GM12878 (cell line): ENCODE results near the gene NCS1. TPM values are rescaled to one million over a fixed set of nuclear protein-coding genes. Genes with fewer than 3 reads are reported as not detected.

Experiments
- ATAC-seq: fragments of 200-7000 bp; cut with Tn5 transposase; 3 replicates; pipeline ENCODE4 v1.9.1; 2020; ENCODE audit warnings: mild to moderate bottlenecking, moderate library complexity
- BruUV-seq: library from RNA; stranded (reverse); fragments of 400-500 nt; replicated peaks from 2 replicates; lab custom pipeline; 2021; lab: Mats Ljungman, UMichigan
- CTCF ChIA-PET: fragments of 300-600 bp; sonication (Branson Sonifier 250); formaldehyde crosslinking; extraction: SDS; loops from one replicate; lab custom pipeline; 2021; ENCODE audit warnings: inconsistent platforms; lab: Yijun Ruan, JAX
- POLR2A ChIA-PET: fragments of 350-600 bp; formaldehyde crosslinking; extraction: SDS; loops from one replicate; lab custom pipeline; 2021; ENCODE audit warnings: inconsistent platforms; lab: Charles Lee
- RAD21 ChIA-PET: fragments of 300-600 bp; sonication (Branson Sonifier 250); formaldehyde crosslinking; loops from one replicate; lab custom pipeline; 2023; ENCODE audit warnings: antibody characterized with exemption; ENCODE audit not compliant: unreplicated experiment; lab: Charles Lee
- SMC1A ChIA-PET: fragments of 300-600 bp; sonication (Branson Sonifier 250); formaldehyde crosslinking; loops from one replicate; lab custom pipeline; 2023; ENCODE audit not compliant: unreplicated experiment, uncharacterized antibody; lab: Charles Lee
- DNase-seq: peaks from one replicate; pipeline ENCODE4 v3.0.0-alpha.2; 2011; ENCODE audit warnings: low read depth, low spot score
- FAIRE-seq: peaks from 3 replicates; lab custom pipeline; 2011; peaks lifted over from hg19 to GRCh38; lab: Jason Lieb, UNC
- H2AFZ ChIP-seq: 2 replicates; pipeline ENCODE4 v1.6.0; 2011; ENCODE audit warnings: low read depth, low read length, control low read depth; ENCODE audit not compliant: control insufficient read depth
- H3K27ac ChIP-seq: 2 replicates; pipeline ENCODE4 v1.5.1; 2011; ENCODE audit warnings: control low read depth; ENCODE audit not compliant: control insufficient read depth, insufficient read depth
- H3K27me3 ChIP-seq, 2 experiments: replicated peaks in 1 of 2; 2 replicates each; pipeline versions ENCODE4 v1.6.0 to v1.6.1; 2011; ENCODE audit warnings: low read length in 1 of 2; ENCODE audit not compliant: control insufficient read depth in 2 of 2, insufficient read depth in 2 of 2
- H3K36me3 ChIP-seq, 2 experiments: 2 replicates each; pipeline ENCODE4 v1.5.1; 2011; ENCODE audit warnings: low read length in 1 of 2; ENCODE audit not compliant: control insufficient read depth in 2 of 2, insufficient read depth in 2 of 2
- H3K4me1 ChIP-seq: 2 replicates; pipeline ENCODE4 v1.6.1; 2011; ENCODE audit warnings: mild to moderate bottlenecking, low read length, moderate library complexity, mixed read lengths; ENCODE audit not compliant: control insufficient read depth, insufficient read depth
- H3K4me2 ChIP-seq: 2 replicates; pipeline ENCODE4 v1.6.0; 2011; ENCODE audit warnings: control low read depth; ENCODE audit not compliant: control insufficient read depth, insufficient read depth
- H3K4me3 ChIP-seq: fragments of 200-600 bp; sonication (generic); 2 replicates; pipeline ENCODE4 v1.5.1; 2016
- H3K79me2 ChIP-seq: 2 replicates; pipeline ENCODE4 v1.6.0; 2011; ENCODE audit warnings: low read length; ENCODE audit not compliant: control insufficient read depth, insufficient read depth
- H3K9ac ChIP-seq: 2 replicates; pipeline ENCODE4 v1.8.0; 2011; ENCODE audit warnings: low read length, control low read depth, mixed read lengths; ENCODE audit not compliant: control insufficient read depth, insufficient read depth
- H3K9me3 ChIP-seq: replicated peaks from 3 replicates; pipeline ENCODE4 v1.5.1; 2011; ENCODE audit warnings: mild to moderate bottlenecking, low read length; ENCODE audit not compliant: control insufficient read depth, insufficient read depth
- H4K20me1 ChIP-seq: 2 replicates; pipeline ENCODE4 v1.6.0; 2011; ENCODE audit not compliant: control insufficient read depth, insufficient read depth
- BRCA1 ChIP-seq: IDR thresholded peaks from 2 replicates; pipeline ENCODE4 v1.6.1; 2011; ENCODE audit warnings: low read depth, low read length, improper control_type of control experiment
- LARP7 ChIP-seq: fragments of 450-650 bp; IDR thresholded peaks from 2 replicates; pipeline ENCODE4 v1.6.1; 2017; ENCODE audit warnings: mild to moderate bottlenecking
- MEF2B ChIP-seq: fragments of 450-650 bp; IDR thresholded peaks from 2 replicates; pipeline ENCODE4 v1.6.1; 2018; ENCODE audit warnings: mild to moderate bottlenecking, moderate library complexity; ENCODE audit not compliant: partially characterized antibody, poor library complexity, severe bottlenecking
- MTA2 ChIP-seq: fragments of 450-650 bp; IDR thresholded peaks from 2 replicates; pipeline ENCODE4 v1.6.1; 2016; ENCODE audit warnings: low read depth, mild to moderate bottlenecking, moderate library complexity
- PBX3 ChIP-seq: IDR thresholded peaks from 2 replicates; pipeline ENCODE4 v1.6.1; 2011; ENCODE audit warnings: mild to moderate bottlenecking, low read depth, low read length, moderate library complexity; ENCODE audit not compliant: insufficient replicate concordance
- RCOR1 ChIP-seq: conservative IDR thresholded peaks from 2 replicates; pipeline ENCODE4 v1.6.1; 2012; ENCODE audit warnings: low read depth, low read length, improper control_type of control experiment
- RUNX3 ChIP-seq: IDR thresholded peaks from 2 replicates; pipeline ENCODE4 v1.6.1; 2012; ENCODE audit warnings: low read length, inconsistent platforms
- SPI1 ChIP-seq: IDR thresholded peaks from 2 replicates; pipeline ENCODE4 v1.6.1; 2011; ENCODE audit warnings: low read depth, mild to moderate bottlenecking, low read length, moderate library complexity, borderline replicate concordance; ENCODE audit not compliant: insufficient read depth
- TBL1XR1 ChIP-seq: IDR thresholded peaks from 2 replicates; pipeline ENCODE4 v1.6.1; 2012; ENCODE audit warnings: low read depth, low read length, improper control_type of control experiment
- WRNIP1 ChIP-seq: IDR thresholded peaks from 2 replicates; pipeline ENCODE4 v1.6.1; 2011; ENCODE audit warnings: low read depth, low read length, improper control_type of control experiment, borderline replicate concordance
- YBX1 ChIP-seq: fragments of 450-650 bp; IDR thresholded peaks from 2 replicates; pipeline ENCODE4 v1.6.1; 2016; ENCODE audit warnings: antibody characterized with exemption
- WGBS: methylation state at CpG from one replicate; pipeline ENCODE4 v1.1.6; 2016; ENCODE audit warnings: low lambda C conversion rate; ENCODE audit not compliant: insufficient replicate concordance, insufficient coverage; ENCODE audit errors: missing lambda C conversion rate; 5-methylcytosine and 5-hydroxymethylcytosine counted together
- in situ Hi-C: fragments of 300-500 bp; cut with MboI; formaldehyde crosslinking; loops from 9 replicates; pipeline ENCODE4 v1.14.3; 2018; ENCODE audit warnings: mixed read lengths
- intact Hi-C: fragments of 100-400 bp; cut with micrococcal nuclease; formaldehyde crosslinking; loops from one replicate; pipeline ENCODE4 v1.14.2; 2022; ENCODE audit not compliant: unreplicated experiment
- polyA plus RNA-seq, 11 experiments: library from polyadenylated mRNA; depleted of rRNA in 4 of 11; unstranded in 6 of 11; stranded (reverse) in 5 of 11; fragments of >200 nt; fragmentation: Nextera tagmentation in 4 of 11; fragmentation: Illumina TruSeq in 1 of 11; extraction: Ambion mirVana in 4 of 11; extraction: Trizol in 1 of 11; gene quantifications; 1 replicate in 1 of 11; 2 replicates in 10 of 11; pipeline versions ENCODE4 v1.2.1 to v1.2.3, GENCODE V29; 2011 to 2016; ENCODE audit warnings: inconsistent platforms in 2 of 11, missing spikeins in 2 of 11, low read depth in 1 of 11
- total RNA-seq, 4 experiments: library from RNA; depleted of rRNA in 3 of 4; stranded (reverse); fragments of >200 nt in 3 of 4; fragmentation: Illumina TruSeq in 1 of 4; extraction: Trizol in 1 of 4; gene quantifications; 2 replicates each; pipeline versions ENCODE4 v1.2.1 to v1.2.3, GENCODE V29; 2013 to 2021
- TF ChIP-seq, protein P1 (sequence below): fragments of 450-650 bp; IDR thresholded peaks from 2 replicates; pipeline ENCODE4 v1.6.1; 2017; ENCODE audit warnings: mild to moderate bottlenecking

Gene NCS1
- total and polyA plus RNA-seq, 10 of the 15 experiments (the other 5 are each of a cell fraction or from before 2014, with no cell fraction given): 0.04 to 0.22 (median 0.06) TPM; not detected in 4

- TF ChIP-seq, protein P1, sequence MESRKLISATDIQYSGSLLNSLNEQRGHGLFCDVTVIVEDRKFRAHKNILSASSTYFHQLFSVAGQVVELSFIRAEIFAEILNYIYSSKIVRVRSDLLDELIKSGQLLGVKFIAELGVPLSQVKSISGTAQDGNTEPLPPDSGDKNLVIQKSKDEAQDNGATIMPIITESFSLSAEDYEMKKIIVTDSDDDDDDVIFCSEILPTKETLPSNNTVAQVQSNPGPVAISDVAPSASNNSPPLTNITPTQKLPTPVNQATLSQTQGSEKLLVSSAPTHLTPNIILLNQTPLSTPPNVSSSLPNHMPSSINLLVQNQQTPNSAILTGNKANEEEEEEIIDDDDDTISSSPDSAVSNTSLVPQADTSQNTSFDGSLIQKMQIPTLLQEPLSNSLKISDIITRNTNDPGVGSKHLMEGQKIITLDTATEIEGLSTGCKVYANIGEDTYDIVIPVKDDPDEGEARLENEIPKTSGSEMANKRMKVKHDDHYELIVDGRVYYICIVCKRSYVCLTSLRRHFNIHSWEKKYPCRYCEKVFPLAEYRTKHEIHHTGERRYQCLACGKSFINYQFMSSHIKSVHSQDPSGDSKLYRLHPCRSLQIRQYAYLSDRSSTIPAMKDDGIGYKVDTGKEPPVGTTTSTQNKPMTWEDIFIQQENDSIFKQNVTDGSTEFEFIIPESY: no peak
- TF ChIP-seq WRNIP1 (no peak), BRCA1 (no peak), SPI1 (no peak), PBX3 (no peak), RUNX3 (no peak), TBL1XR1 (no peak)
- TF ChIP-seq, all 136 proteins: peak for 0
Measured at GRCh38 chr9:130138171-130138653, 34.0 kb upstream of the NCS1 start (continued).

GRCh38 chr9:130138791-130139190, 33.4 kb upstream of the NCS1 start:
- H3K4me2 ChIP-seq: no peak overlapping the region
- in situ Hi-C loops (no loop called here), intact Hi-C loops (no loop called here)
- no peak overlapping the region for H3K4me3 ChIP-seq
- BruUV-seq: no TSS peak
- ChIA-PET SMC1A (interaction anchor here (0.6 kb wide), 1 partner anchor 91 kb away, joined by 4 read pairs; no protein-coding TSS in a partner anchor), RAD21 (no interaction called here), CTCF (no interaction called here), POLR2A (interaction anchor here (0.6 kb wide), 1 partner anchor 9 kb away, joined by 3 read pairs; no protein-coding TSS in a partner anchor)
- H3K36me3 ChIP-seq: 0 out of 4 replicates have a peak, but pooled peaks cover 0 to 2% of the 10 kb centered on the region in 2 experiments
- WGBS: 78% methylated on average over 6 of the region's 6 CpGs
- H4K20me1 ChIP-seq: no peaks in the 10 kb centered on the region
- no peaks in the 10 kb centered on the region for H3K9me3 ChIP-seq
- H3K4me1 ChIP-seq: no peaks in the 10 kb centered on the region
- H3K27ac ChIP-seq: no peak overlapping the region
- FAIRE-seq (no peak), ATAC-seq (no peak), DNase-seq (no peak)
- H3K27me3 ChIP-seq: no peaks in the 10 kb centered on the region
- TF ChIP-seq MEF2B (no peak), YBX1 (no peak), RCOR1 (no peak), LARP7 (no peak), TBL1XR1 (no peak), MTA2 (no peak)
- H3K9ac ChIP-seq: no peak overlapping the region
- H2AFZ ChIP-seq: no peak overlapping the region
- H3K79me2 ChIP-seq: no peaks in the 10 kb centered on the region
